Mucosa of descending colon (tissue), 3 donors: Measurements from ENCODE around the gene COL4A2. TPM values are rescaled to one million over a fixed set of nuclear protein-coding genes. Genes with fewer than 3 reads are reported as not detected.

Experiments
- ATAC-seq: fragments of 200-7000 bp; cut with Tn5 transposase; one replicate; pipeline ENCODE4 v1.9.1; 2020; ENCODE audit warnings: mild to moderate bottlenecking, moderate library complexity
- DNase-seq, 3 donors: peaks; one replicate each; pipeline ENCODE4 v3.0.0-alpha.2; 2020
- H3K36me3 ChIP-seq: fragments of 200-600 bp; one replicate; pipeline ENCODE4 v1.8.0; 2021; ENCODE audit warnings: low read depth, mild to moderate bottlenecking
- H3K4me1 ChIP-seq: fragments of 200-600 bp; one replicate; pipeline ENCODE4 v1.8.0; 2021; ENCODE audit warnings: low read depth, mild to moderate bottlenecking
- H3K4me3 ChIP-seq: fragments of 200-600 bp; one replicate; pipeline ENCODE4 v1.8.0; 2021; ENCODE audit warnings: mild to moderate bottlenecking
- H3K9me3 ChIP-seq: fragments of 200-600 bp; one replicate; pipeline ENCODE4 v1.8.0; 2021; ENCODE audit warnings: mild to moderate bottlenecking
- CTCF ChIP-seq: fragments of 200-600 bp; IDR thresholded peaks from one replicate; pipeline ENCODE4 v1.8.0; 2022; ENCODE audit warnings: antibody characterized with exemption, mild to moderate bottlenecking
- intact Hi-C, 2 donors: fragments of 100-400 bp; cut with DNase I in 1 of 2; cut with micrococcal nuclease in 1 of 2; formaldehyde crosslinking; loops; one replicate each; pipeline versions ENCODE4 v1.11.0 to v1.11.1; 2022; cut with DNase I, micrococcal nuclease
- total RNA-seq, 3 donors: library from RNA; stranded (reverse); fragmentation: NEBNext Ultra II Directional in 2 of 3; extraction: Animal tissue kit (Norgen Biotek cat#: 25700) in 2 of 3; gene quantifications; one replicate each; pipeline versions ENCODE4 v1.2.1 to v1.2.4, GENCODE V29; 2021 to 2023
- donor health status: DM: no; HTN: no; CAD: no; lungs with moderate emphysema.
- donor health status: DM: no; HTN: no; CAD: no.
- donor health status: DM: no; HTN: yes; CAD: no.

COL4A2 gene
- total RNA-seq, 3 donors from 2014 or later, result 33.5 to 389 (median 74.2) TPM

GRCh38 chr13:110338441-110339101, 31.5 kb downstream of the COL4A2 start:
- no peak for TF ChIP-seq CTCF
- ATAC-seq (peak; percentile 6), DNase-seq (no peak)
- Histone ChIP-seq H3K9me3 (no peaks in the 10 kb centered on the region), H3K4me3 (no peak overlapping the region), H3K36me3 (no peaks in the 10 kb centered on the region), H3K4me1 (peaks cover 5% of the 10 kb centered on the region)
- intact Hi-C loops, result no loop called here

- intact Hi-C loops, result no loop called here
- Histone ChIP-seq H3K36me3 (no peaks in the 10 kb centered on the region), H3K4me3 (no peak overlapping the region), H3K9me3 (no peaks in the 10 kb centered on the region), H3K4me1 (peaks cover 5% of the 10 kb centered on the region)
- ATAC-seq (no peak), DNase-seq (no peak)
- TF ChIP-seq CTCF, result no peak
Observed at GRCh38 chr13:110339263-110339662, 32.2 kb downstream of the COL4A2 start.

GRCh38 chr13:110339975-110340550, 33.0 kb downstream of the COL4A2 start:
- DNase-seq (no peak), ATAC-seq (no peak)
- Histone ChIP-seq H3K9me3 (no peaks in the 10 kb centered on the region), H3K36me3 (no peaks in the 10 kb centered on the region), H3K4me3 (no peak overlapping the region), H3K4me1 (peaks cover 5% of the 10 kb centered on the region)
- no peak for TF ChIP-seq CTCF
- intact Hi-C loops, result no loop called here

DNA sequence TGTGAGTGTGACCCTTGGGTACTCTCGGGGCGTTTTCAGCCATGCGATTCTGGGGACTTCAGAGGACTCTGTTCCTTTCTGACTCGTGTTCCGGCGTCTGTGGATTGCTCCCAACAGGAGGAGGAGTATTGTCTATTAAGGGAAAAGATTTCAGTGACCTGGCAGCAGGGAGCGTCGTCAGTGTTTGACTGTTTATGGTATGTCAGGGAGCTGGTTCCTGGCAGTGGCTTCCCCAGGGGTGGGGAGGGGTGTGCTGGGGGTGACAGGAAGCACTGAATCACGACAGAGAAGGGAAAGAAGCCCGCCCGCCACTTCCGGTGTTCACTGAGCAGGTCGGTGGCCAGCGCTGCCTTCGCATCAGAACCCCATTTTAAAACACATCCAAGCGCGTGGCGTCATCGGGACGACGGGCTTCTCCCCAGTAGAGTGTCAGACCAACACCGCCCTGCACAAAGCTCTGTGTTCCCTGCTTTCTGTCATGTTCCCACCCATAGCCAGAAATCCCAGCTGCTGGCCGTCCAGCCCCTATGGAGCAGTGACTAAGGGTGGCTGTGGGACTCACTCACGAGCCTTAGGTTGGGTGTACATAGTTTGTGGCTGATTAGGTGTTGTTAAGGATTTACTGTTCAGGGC, 33.8 kb downstream of the COL4A2 start:
- Histone ChIP-seq H3K4me1 (peaks cover 5% of the 10 kb centered on the region), H3K4me3 (no peak overlapping the region), H3K36me3 (no peaks in the 10 kb centered on the region), H3K9me3 (no peaks in the 10 kb centered on the region)
- DNase-seq (peak; percentile 59 to 77 (median 65)), ATAC-seq (peak; percentile 51)
- no peak for TF ChIP-seq CTCF
- intact Hi-C loops, result no loop called here

DNA sequence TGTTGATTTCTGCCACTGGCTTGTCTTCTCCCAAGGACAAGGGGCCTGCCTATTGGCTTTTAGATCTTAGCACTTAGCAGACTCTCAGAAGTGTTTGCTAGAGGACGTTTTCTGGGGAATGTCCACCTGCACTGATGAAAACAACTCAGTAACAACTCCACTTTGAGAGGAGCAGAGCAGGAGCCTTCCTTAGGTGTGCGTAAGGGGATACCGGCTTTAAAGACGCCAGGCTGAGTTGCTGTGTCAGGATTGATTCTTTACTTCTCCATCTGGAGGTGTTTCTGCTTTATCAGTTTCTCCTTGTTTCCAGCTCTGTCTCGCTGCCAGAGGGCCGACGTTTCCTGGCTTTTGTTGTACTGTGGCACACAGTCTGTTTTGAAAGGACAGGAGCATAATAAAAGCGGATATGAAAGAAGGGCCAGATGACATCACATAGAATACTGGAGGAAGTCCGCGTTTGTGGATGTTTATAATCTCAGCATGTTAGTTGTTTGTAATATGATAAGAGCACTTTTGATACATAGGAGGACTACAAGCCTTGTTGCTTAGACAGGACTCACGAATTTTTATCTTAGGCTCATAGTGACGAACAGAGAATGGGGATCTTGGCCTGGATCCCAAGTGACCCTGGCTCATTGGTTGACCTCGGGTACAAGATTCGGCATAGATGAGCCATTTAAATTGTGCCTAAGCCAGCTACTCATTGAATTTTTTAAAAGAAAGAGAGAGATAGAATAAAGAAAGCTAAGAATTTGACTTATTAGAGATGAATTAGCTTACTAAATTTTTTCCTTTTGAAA, 34.6 kb downstream of the COL4A2 start:
- Histone ChIP-seq H3K4me1 (peaks cover 5% of the 10 kb centered on the region), H3K4me3 (no peak overlapping the region), H3K36me3 (no peaks in the 10 kb centered on the region), H3K9me3 (no peaks in the 10 kb centered on the region)
- intact Hi-C loops, result no loop called here
- no peak for DNase-seq
- TF ChIP-seq CTCF, result no peak
- no peak for ATAC-seq
